Ishikawa (cell line): ENCODE results near the gene GALNT13.

Experiments
- CEBPB ChIP-seq: IDR thresholded peaks from 2 replicates; pipeline ENCODE4 v1.6.1; 2012
- CREB1 ChIP-seq: IDR thresholded peaks from 2 replicates; pipeline ENCODE4 v1.6.1; 2012; ENCODE audit warnings: low read depth
- EP300 ChIP-seq: IDR thresholded peaks from 2 replicates; pipeline ENCODE4 v1.6.1; 2012; ENCODE audit warnings: borderline replicate concordance
- FOXM1 ChIP-seq: IDR thresholded peaks from 2 replicates; pipeline ENCODE4 v1.6.1; 2012; ENCODE audit warnings: low read depth, borderline replicate concordance
- RAD21 ChIP-seq: IDR thresholded peaks from 2 replicates; pipeline ENCODE4 v1.6.1; 2012; ENCODE audit warnings: low read depth
- REST ChIP-seq: IDR thresholded peaks from 2 replicates; pipeline ENCODE4 v1.6.1; 2012; ENCODE audit warnings: low read depth, mild to moderate bottlenecking
- TEAD4 ChIP-seq: IDR thresholded peaks from 2 replicates; pipeline ENCODE4 v1.6.1; 2012
- YY1 ChIP-seq: IDR thresholded peaks from 2 replicates; pipeline ENCODE4 v1.6.1; 2012; ENCODE audit warnings: low read depth

- TF ChIP-seq CEBPB (no peak), EP300 (no peak), YY1 (no peak), TEAD4 (no peak), RAD21 (no peak), REST (no peak), CREB1 (no peak), FOXM1 (no peak)
Measured at GRCh38 chr2:154433010-154433409, 561.3 kb downstream of the GALNT13 start.
